Testis (tissue), 2 donors: ENCODE data around the gene ROM1.

Experiments
- POLR2A ChIP-seq: fragments of 450-650 bp; IDR thresholded peaks from one replicate; pipeline ENCODE4 v1.6.1; 2017; ENCODE audit warnings: antibody characterized with exemption, mild to moderate bottlenecking, moderate library complexity
- TF ChIP-seq, protein P1 (sequence below), 3 experiments: fragments of 450-650 bp in 2 of 3; fragments of 200-600 bp in 1 of 3; sonication (generic) in 1 of 3; IDR thresholded peaks; one replicate each; pipeline ENCODE4 v1.5.1; 2016 to 2019; ENCODE audit warnings: antibody characterized with exemption in 3 of 3, mild to moderate bottlenecking in 2 of 3, moderate library complexity in 1 of 3

DNA sequence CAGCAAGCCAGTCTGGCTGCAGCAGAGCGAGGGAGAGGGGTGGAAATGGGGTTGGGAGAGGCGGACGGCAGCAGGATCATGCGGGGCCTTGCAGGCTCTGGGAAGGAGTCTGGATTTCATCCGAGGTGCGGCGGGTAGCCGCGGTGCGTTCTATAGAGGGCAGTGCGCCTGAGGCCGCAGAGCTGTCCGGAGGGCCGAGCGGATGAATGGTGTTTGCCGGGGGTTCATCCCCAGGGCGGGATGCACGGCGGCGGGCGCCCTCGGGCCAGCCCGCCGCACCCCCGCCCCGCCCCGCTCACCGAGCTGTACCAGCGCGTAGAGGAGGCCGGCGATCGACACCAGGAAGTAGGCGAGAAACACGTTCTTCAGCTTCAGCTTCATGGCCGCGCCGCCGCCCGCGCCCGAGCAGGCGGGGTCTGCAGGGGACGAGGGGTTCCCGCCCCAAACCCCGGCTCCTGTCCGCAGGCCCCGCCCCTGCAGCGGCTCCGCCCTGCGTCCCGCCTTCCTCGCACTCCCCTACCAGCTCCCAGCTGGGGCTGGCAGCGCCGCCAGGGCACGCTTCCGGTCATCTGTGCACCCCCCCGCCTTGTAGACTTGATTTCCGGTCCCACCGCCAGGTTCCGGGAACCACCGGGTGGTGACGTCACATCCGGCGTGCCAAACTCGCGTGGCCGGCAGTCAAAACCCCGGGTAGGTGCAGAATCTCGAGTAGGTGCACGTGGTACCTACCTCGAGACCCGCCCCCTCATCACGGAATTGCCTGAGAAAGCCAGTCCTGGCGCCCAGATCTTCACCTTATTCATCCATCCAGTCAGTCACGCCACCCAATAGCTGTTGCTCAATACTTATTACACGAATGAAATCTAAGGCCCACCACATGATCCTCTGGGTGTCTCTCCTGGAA is 8.8 kb downstream of the ROM1 start, which contains the start of gene B3GAT3:
- peak; percentile 20 for TF ChIP-seq POLR2A
- TF ChIP-seq, protein P1, sequence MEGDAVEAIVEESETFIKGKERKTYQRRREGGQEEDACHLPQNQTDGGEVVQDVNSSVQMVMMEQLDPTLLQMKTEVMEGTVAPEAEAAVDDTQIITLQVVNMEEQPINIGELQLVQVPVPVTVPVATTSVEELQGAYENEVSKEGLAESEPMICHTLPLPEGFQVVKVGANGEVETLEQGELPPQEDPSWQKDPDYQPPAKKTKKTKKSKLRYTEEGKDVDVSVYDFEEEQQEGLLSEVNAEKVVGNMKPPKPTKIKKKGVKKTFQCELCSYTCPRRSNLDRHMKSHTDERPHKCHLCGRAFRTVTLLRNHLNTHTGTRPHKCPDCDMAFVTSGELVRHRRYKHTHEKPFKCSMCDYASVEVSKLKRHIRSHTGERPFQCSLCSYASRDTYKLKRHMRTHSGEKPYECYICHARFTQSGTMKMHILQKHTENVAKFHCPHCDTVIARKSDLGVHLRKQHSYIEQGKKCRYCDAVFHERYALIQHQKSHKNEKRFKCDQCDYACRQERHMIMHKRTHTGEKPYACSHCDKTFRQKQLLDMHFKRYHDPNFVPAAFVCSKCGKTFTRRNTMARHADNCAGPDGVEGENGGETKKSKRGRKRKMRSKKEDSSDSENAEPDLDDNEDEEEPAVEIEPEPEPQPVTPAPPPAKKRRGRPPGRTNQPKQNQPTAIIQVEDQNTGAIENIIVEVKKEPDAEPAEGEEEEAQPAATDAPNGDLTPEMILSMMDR (IDR thresholded peaks at IDR 0.05): peak in 2 of 3 experiments; percentile 27 to 30
